ENCODE measurements around the gene RNF113B. TPM values are rescaled to one million over a fixed set of nuclear protein-coding genes. Genes with fewer than 3 reads are reported as not detected.

Gene RNF113B
- total RNA-seq, 1 donor from 2014 or later = not detected

GRCh38 chr13:98203646-98204326, 26.7 kb upstream of the RNF113B start:
- DNase-seq = peak; percentile 43

DNA sequence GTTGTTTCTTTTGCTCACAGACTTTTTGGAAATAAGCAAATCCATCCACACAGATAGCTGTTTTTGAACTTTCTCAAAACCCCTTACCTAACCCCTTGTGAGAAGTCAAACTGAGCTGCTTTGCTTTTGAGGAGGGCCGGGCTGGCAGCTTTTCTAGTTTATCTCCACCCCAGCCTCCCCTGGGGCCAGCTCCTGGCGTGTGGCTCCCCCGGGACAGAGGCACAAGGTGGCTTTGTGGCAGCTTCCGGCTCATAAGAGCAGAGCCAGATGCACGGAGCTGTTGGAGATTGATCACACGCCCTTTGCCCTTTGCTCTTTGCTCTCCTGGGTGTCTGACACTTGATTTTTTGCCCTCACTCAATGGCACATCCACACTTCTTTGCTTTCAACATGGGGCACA, 24.9 kb upstream of the RNF113B start:
- DNase-seq = no peak

DNA sequence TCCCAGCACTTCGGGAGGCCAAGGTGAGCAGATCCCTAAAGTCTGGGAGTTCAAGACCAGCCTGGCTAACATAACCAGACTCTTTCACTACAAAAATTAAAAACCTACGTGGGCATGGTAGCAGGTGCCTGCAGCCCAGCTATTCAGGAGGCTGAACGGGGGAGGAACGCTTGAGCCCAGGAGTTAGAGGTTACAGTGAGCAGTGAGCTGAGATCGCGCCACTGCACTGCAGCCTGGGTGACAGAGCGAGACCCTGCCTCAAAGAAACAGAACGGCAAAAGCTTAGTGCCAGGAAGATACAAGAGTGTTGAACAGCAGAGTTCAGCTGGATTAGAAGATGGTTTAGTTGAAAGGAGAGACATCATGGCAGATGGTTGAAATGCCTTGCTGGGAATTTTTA, 24.1 kb upstream of the RNF113B start:
- no peak for DNase-seq

DNA sequence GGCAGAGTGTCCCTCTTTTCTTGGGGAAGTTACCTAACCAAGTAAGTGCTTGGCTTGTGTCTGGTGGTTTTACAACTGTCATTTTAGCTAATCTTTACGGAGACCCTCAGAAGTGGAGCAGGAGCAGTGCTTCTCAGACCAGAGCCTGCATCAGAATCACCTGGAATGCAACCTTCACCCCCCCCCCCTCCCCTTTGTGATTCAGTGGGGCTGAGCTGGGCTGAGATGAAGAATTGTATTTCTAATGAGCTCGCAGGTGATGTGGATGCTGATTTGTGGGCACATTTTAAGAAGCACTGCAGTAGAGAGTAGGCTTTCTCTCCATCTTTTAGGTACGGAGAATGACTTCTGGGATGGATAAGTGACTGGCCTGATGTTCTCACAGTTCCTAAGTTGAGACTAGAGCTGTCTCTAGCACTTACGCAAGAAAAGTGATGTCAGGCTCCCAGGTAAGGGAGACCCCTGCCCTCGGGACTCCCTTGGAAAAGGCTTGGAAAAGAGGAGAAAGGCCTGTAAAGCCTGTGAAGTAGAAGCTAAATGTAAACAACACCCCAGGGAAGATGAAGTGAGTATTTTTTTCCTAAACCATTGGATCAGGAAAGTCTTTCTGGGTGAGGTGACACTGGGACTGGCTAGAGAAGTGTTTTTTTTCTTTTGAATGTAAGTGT, 23.3 kb upstream of the RNF113B start:
- DNase-seq = no peak

GRCh38 chr13:98199480-98199879, 22.4 kb upstream of the RNF113B start:
- DNase-seq = no peak

DNA sequence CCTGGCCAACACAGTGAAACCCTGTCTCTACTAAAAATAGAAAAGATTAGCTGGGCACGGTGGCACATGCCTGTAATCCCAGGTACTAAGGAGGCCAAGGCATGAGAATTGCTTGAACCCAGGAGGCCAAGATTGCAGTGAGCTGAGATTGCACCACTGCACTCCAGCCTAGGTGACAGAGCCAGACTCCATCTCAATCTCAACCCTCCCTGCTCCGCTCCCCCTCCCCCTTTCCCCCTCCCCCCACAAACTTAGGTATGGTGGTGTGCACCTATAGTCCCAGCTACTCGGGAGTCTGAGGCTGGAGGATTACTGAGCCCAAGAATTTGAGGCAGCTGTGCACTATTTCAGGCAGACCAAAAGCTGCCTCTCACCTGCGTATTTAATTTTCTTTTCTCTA, 21.6 kb upstream of the RNF113B start:
- no peak for DNase-seq

GRCh38 chr13:98195054-98195791, 18.2 kb upstream of the RNF113B start:
- DNase-seq = no peak

- DNase-seq = no peak
Measured at GRCh38 chr13:98192008-98192407, 14.9 kb upstream of the RNF113B start.

DNA sequence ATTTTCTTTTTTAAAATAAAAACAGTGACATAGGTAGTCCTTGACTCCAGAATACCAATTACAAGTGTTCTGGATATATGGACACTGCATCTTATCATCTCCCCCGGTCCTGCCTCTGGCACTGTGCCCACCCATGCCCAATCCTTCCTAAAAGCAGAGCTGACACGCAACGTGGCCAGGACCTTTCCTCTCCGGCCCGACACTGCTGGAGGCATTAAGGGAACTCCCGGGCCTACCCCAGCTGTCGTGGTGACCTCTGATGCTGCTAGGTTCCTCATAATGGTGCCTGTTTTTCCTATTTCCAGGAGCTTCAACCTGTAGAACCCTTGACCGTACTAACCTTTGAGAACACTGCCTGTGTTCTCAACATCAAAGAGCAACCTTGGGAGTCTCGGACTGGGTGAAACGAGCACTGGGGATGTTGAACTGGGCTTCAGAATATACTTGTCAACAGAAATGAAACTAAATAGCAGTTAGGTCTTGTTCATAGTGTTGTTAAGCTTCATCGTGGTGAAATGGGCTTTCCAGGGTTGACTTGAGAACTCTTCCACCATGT, 13.9 kb upstream of the RNF113B start:
- no peak for DNase-seq

DNA sequence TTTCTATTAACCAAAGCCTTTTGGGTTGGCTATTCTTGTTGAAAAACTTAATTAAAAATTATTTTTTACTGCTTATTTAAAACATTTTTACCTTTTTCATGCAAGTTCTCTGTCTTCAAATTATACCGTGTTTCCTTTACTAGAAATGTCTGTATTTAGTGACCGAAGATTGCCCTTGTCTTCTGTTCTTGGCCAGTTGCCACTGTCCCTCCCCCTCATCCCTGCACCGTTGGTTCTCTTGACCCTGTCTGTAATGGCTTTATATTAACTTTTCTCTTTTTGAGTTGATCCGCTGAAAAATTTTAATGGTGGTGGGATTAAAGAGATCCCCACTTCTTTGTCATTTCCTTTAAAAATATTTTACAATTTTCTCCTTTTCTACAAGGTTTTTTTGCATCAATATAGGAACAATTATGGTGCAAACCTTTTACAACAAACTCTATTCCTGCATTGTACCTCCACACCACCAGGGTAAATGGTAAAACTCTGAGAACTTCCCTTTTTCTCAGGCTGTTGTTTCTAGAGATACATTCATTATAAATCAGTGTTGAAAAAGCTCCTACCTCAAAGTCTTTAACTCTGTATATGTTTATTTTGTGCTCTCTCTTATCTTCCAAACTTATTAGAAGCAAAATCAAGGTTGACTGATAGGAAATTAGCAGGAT, 12.9 kb upstream of the RNF113B start:
- DNase-seq = no peak

DNA sequence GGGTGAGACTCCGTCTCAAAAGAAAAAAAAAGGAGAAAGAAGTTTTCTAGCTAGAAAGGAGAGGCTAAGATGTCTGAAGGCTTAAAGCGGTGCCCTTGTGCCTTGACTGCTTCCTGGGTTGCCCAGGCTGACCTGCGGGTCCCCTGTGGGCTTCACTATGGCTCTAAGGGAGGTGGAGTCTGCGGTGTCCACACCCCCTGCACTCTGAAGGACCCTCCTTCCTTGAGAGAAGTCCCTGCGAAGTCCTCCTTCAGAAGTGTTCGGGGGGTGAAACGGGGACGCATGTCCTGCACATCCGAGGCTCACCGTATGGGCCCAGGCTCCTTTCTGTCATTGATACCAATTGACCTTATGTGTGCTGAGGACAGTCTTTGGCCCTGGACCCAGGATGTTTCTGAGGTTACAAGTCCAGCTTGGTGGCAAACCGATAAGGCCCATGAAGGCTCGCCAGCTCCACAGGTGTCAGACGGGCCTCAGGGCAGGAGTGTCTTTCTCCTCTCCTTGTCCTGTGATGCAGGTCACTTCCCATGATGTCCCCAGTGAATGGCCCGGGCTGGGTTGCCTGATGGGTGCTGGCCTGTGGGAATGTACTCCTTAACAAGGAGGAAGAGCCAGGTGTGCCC, 11.6 kb upstream of the RNF113B start:
- no peak for DNase-seq

DNA sequence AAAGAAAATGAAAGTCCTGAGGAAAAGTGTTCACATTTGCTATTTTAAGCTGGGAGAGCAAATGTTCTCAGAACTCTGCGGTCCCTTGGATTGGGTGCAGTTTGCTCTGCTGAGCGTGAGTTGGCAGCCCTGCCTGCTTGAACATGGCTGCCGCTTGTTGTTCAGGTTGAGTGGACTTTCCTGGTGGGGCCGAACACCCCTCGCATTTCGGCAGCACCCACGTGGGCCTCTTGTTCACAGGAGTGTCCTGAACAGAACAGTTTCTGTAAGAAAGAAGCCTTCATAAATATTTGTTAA, 10.8 kb upstream of the RNF113B start:
- no peak for DNase-seq

DNA sequence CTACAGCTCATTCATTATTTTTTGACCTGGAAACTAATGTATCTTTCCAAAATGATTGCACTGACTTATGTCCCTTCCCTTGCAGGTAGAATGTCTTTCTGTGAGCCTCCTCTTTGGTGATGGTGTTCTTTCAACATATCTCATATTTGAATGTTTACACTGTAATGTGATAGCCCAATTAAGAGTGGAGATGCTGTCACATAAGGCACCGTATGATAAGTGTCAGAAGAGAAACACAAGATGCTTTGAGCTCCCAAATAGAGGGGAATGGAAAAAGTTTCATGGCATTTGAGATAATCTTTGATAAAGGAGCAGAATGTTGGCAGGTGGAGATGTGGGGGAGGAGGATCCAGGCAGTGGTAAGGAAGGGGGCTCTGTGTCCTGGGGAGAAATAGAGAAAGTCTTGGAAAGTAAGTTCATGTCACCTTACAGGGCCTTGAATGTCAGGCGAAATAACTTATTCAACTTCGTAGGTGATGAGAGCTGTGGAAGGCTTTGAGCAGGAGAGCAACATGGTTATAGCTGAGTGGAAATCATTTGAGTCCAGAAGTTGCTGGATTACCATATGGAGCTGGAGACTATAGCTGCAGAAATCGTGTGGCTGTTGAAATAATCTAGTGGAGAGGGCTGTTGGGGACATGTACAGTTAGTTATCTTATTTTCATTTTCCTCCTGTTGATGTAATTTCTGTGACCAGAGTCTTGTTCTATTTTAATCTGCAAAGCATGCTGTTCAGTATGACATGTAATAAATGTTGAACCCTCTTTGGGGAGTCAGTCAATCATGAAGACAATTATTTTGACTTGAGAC, 10.3 kb upstream of the RNF113B start:
- DNase-seq = no peak

- no peak for DNase-seq
Measured at GRCh38 chr13:98184792-98185191, 7.7 kb upstream of the RNF113B start.

DNA sequence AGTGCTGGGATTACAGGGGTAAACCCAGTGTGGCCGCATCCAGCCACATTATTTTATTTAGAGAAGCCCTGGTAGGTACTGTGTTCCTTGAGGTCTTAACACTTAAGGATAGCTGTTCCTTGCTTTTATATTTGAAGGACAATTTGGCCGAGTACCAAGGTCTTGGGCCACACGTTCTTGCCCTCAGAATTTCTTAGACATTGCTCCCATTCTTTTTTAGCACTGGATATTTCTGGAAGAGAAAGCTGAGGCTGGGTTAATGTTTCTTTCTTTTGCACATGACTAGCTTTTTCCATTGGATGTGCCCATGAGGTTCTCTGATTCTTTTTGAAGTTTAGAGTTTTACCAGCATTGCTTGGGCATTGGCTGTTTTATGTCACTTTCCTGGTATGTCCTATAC, 5.5 kb upstream of the RNF113B start:
- DNase-seq = no peak

- no peak for DNase-seq
Measured at GRCh38 chr13:98182153-98182552, 5.1 kb upstream of the RNF113B start.

DNA sequence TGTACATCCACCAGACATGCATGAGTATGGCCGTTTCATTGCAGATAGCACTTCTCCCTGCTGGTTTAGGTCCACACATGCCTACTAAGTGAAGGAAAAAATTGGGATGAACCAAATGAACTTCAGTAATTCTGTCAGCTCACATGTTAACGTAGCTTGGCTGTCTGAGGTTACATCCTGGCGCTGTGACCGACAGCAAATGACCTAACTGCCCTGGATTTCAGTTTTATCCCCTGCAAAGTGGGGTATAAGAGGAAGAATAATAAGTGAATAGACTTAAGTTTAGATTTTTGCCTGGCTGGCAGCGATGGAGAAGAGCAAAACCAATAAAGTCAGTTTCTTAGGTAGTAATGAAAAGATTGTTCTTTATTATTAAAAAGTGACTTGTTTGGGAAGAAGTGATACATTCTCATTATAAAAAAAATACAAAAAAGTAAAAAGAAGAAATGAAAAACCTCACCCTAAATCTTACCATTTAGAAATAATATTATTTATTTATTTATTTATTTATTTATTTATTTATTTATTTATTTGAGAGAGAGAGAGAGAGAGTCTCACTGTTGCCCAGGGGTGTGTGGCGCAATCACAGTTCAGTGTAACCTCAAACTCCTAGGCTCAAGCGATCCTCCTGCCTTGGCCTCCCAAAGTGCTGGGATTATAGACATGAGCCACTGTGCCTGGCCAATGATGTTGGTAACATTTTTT, 4.2 kb upstream of the RNF113B start:
- DNase-seq = no peak

GRCh38 chr13:98180092-98180491, 3.0 kb upstream of the RNF113B start:
- no peak for DNase-seq

GRCh38 chr13:98175823-98176222, 1.2 kb downstream of the RNF113B start:
- DNase-seq = no peak

DNA sequence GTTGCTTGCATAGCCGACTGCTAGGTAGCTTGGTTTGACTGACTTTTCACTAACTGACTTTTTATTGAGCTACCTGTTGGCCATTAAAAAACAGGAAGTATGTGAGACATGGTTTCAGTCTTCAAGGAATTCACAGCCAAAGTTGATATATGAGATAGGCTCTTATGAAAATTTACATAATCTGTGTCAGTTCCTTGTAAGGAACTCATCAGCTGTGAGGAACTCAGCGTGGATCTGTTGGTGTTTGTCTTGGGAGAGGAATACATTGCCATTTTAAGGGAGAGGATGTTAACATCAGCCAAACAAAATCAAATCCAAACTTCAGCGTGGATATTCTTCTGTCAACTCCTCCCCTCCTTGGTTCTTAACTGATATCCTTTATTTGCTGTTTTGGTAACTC, 2.0 kb downstream of the RNF113B start:
- DNase-seq = no peak

- no peak for DNase-seq
Measured at GRCh38 chr13:98174307-98174706, 2.8 kb downstream of the RNF113B start.
